Right ventricle myocardium superior (tissue), 1 donor: ENCODE results near the gene CACNA1E. TPM values are rescaled to one million over a fixed set of nuclear protein-coding genes. Genes with fewer than 3 reads are reported as not detected.
A peak's percentile ranks its signal among the peaks of the same experiment; 100 is the strongest.

Experiments used
- ATAC-seq: fragments of 200-7000 bp; cut with Tn5 transposase; one replicate; pipeline ENCODE4 v1.9.1; 2020; ENCODE audit warnings: mild to moderate bottlenecking; ENCODE audit not compliant: poor library complexity
- DNase-seq: peaks from one replicate; pipeline ENCODE4 v3.0.0-alpha.2; 2020
- intact Hi-C: fragments of 100-400 bp; cut with DNase I; formaldehyde crosslinking; loops from one replicate; pipeline ENCODE4 v1.11.2; 2022
- total RNA-seq: library from RNA; stranded (reverse); fragmentation: NEBNext Ultra II Directional; extraction: Animal tissue kit (Norgen Biotek cat#: 25700); gene quantifications from one replicate; pipeline ENCODE4 v1.2.1, GENCODE V29; 2021
- donor health status: DM: no; HTN: yes; CAD: no; lungs with severe emphysema.

The CACNA1E gene
- total RNA-seq, 1 donor from 2014 or later: 4.7 TPM

- ATAC-seq (no peak), DNase-seq (no peak)
- intact Hi-C loops: no loop called here
These were observed 65.2 kb downstream of the CACNA1E start for GRCh38 chr1:181548497-181548896.

DNA sequence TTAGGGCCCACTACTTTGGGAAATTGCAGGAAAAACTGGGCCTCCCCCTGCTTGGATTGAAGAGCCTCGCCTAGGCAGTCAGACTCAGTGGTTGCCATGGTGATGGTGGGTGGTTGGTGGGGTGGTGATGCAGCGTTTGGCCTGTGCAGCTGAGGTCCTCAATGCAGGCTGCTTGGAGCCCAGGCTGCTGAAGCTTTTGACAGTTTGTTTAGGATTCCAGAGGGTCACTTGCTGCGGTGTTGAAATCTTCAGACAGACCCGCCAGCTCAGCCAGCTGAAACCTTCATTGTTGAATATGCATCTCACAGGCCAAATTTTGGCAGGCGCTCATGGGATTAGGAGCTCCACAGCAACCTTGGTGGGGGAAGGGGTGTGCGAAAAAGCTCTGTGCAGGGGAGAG, 67.9 kb downstream of the CACNA1E start:
- intact Hi-C loops: no loop called here
- no peak for DNase-seq
- ATAC-seq: no peak

GRCh38 chr1:181551754-181552153, 68.4 kb downstream of the CACNA1E start:
- intact Hi-C loops: no loop called here
- ATAC-seq: no peak
- DNase-seq: no peak

DNA sequence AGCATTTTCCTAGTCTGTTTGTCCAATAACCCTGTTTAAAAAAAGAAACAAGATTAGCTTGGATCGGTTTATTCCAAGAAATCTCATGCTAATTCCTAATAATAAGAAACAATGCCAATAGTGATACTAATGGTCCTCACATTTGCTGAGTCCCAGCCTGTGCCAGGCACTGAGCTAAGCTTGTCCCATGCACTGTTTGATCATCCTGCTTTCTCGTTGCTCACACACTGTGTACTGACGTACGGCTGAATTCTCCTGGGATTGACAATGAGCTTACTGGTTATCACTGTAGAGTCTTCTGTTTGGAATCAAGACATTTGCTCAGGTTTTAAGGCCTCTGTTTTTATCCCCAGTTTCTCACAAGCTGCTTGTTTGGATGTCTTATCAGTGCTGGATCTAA, 71.1 kb downstream of the CACNA1E start:
- intact Hi-C loops: no loop called here
- DNase-seq (no peak), ATAC-seq (no peak)

- DNase-seq (no peak), ATAC-seq (no peak)
- intact Hi-C loops: no loop called here
These were observed 73.3 kb downstream of the CACNA1E start for GRCh38 chr1:181556631-181557030.

DNA sequence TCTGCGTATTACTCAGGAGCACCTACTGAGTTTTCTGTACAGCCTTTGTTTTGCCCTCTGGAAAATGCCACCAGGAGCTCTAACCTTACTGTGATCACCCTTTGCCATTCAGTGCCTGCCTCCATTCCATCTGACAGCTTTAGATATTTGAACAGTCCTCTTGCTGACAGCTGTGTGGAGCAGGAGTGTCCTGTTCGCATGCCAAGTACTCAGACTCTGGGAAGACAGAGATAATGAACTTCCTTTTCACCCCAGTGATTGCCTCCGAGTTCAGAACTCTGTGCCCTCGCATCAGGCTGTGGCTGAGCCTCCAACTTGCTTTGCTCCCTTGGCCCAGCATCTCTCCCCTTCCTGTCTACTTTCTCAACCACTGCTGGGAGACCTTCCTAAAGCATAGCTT, 74.0 kb downstream of the CACNA1E start:
- peak; percentile 56 for ATAC-seq
- intact Hi-C loops: no loop called here
- DNase-seq: no peak

DNA sequence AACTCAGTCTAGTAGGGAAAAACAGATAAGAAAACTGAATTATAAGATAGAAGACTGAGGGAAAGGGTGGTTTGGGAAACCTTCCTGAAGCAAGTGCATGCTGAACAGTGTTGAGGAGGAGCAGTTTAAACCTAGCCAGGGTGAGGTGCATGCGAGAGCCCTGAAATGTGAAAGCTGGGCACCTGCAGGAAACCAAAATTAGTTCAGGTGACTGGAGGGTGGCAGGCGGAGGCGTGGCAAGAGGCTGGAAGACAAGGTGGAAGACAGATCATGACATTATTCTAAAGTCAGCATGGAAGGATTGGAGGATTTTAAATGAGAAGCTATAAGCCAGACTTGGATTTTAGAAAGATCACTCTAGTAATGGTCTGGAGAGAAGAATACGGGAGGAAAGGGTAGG, 75.1 kb downstream of the CACNA1E start:
- ATAC-seq (no peak), DNase-seq (no peak)
- intact Hi-C loops: no loop called here

DNA sequence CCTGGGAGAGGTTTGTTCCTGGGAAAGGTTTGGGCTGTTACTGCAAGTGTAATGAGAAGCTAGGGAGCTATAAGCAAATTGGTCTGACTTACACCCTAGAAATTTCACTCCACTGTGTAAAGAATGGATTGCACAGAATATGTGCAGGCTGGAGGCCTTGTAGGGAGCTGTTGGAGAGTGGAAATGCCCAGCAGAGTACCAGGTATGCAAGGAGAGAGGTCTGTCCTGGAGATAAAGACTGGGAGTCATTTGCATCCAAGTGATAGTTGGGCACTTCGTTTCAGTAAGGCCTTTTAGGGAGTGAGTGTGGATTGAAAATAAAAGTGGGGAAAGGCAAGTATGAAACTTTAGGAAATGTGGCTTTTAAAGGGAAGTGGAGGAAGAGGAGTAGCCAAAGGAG, 75.8 kb downstream of the CACNA1E start:
- no peak for DNase-seq
- intact Hi-C loops: no loop called here
- ATAC-seq: no peak

DNA sequence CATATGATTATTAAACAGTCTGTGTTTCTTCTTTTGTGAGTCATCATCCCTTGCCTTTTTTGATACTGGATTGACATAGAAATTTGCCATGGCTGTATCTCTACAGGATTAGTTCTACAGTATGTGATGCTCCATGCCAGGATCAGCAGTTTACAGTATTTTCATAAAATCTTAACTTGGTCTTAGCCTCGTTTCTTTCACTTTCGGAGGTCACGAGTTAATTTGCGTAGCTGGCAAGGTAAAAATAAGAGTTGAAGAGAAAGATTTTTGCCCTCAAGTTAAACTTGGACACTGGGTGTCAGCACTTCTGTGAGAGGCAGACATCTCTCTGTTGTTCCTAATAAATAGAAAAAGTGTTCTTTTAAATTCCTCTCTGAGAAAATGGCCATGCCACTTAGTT, 79.1 kb downstream of the CACNA1E start:
- DNase-seq: no peak
- ATAC-seq: no peak
- intact Hi-C loops: no loop called here

- intact Hi-C loops: no loop called here
- no peak for ATAC-seq
- no peak for DNase-seq
These were observed 85.4 kb downstream of the CACNA1E start for GRCh38 chr1:181568736-181569135.

GRCh38 chr1:181577475-181577874, 94.2 kb downstream of the CACNA1E start:
- intact Hi-C loops: no loop called here
- DNase-seq (no peak), ATAC-seq (no peak)

DNA sequence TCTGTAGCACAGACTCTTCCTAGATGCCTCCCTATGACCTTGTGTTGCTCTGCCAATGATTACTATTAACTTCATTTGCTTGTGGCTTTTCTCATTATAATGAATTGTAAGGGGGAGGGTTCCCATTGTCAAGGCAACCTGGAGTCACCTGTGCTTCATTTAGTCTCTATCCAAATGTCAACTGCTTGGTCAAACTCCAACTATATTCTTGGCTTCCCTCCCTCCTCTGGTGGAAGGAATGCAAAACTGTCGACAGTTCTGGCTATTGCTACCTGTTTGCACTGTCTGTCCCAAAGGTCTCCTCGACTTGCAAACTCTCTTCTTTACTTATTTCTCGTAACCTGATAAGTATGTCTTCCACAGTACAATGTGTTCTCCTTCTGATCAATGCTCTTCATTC, 100.3 kb downstream of the CACNA1E start:
- DNase-seq (no peak), ATAC-seq (peak; percentile 55)
- intact Hi-C loops: no loop called here

DNA sequence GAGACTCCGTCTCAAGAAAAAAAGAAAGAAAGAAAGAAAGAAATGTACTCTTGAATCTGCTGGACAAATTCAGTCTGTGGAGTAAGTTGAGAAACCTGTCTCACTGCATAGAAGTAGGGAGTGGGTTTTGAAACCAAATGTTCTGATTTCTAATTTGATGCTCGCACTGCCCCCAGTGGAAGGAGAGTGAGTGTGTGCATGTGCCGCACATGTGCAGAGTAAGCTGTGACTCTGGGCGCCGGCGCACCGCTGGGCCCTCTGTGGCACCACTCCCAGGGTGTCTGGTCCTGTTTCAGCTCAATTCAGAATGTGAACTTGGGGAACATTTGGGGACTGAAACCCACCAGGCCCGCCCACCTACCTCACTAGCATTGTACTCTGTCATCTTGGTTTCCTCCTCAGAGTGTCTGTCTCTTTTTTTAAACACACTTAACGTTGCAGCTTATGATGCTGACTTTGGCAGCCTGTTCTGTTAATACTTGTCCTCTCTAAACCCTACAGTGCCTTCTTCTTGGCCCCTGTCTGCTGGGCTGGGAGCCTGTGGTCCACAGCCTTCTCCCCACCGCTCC, 104.6 kb downstream of the CACNA1E start:
- intact Hi-C loops: no loop called here
- no peak for DNase-seq
- ATAC-seq: no peak

DNA sequence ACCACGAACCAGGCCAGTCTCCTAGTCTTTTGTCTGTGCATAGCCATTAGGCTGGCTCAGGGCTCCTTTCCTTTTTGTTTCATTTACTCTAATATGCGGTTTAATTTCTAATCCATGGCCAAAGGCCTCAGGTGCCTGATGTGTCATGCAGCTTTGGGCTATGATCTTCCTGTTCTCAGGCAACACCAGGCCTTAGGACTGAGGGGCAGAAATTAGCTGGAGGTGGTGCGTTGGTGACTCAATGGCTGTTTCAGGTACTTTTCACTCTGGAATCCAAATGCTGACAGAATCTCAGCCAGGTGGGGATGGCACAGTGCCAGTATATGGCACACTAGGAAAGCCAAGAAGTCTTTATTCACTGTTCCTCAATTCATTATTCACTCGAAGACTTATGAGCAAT, 105.3 kb downstream of the CACNA1E start:
- intact Hi-C loops: no loop called here
- ATAC-seq: no peak
- no peak for DNase-seq

- intact Hi-C loops: no loop called here
- ATAC-seq (no peak), DNase-seq (no peak)
These were observed 109.0 kb downstream of the CACNA1E start for GRCh38 chr1:181592255-181592859.

- ATAC-seq (no peak), DNase-seq (no peak)
- intact Hi-C loops: no loop called here
These were observed 109.7 kb downstream of the CACNA1E start for GRCh38 chr1:181593042-181593441.

GRCh38 chr1:181594553-181594952, 111.2 kb downstream of the CACNA1E start:
- intact Hi-C loops: no loop called here
- ATAC-seq (no peak), DNase-seq (no peak)

DNA sequence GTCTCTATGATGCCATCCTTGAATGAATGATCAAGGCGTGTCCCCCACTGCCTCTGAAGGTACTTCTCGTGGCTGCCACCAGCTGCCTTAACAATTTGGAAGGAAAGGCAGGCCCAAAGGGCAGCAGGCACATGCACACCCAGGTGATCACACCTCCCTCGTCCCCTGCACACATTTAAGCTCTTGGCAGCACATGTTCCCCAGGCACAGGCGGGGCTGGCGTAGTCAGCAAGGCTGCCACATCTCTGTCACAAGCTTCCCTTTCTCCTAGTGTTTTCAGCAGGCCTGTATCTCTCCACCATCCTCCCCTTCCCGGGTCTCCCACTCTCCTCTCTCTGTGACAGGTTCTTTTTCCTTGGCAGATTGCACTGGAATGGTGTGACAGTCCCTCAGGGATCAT, 111.9 kb downstream of the CACNA1E start:
- ATAC-seq (no peak), DNase-seq (no peak)

DNA sequence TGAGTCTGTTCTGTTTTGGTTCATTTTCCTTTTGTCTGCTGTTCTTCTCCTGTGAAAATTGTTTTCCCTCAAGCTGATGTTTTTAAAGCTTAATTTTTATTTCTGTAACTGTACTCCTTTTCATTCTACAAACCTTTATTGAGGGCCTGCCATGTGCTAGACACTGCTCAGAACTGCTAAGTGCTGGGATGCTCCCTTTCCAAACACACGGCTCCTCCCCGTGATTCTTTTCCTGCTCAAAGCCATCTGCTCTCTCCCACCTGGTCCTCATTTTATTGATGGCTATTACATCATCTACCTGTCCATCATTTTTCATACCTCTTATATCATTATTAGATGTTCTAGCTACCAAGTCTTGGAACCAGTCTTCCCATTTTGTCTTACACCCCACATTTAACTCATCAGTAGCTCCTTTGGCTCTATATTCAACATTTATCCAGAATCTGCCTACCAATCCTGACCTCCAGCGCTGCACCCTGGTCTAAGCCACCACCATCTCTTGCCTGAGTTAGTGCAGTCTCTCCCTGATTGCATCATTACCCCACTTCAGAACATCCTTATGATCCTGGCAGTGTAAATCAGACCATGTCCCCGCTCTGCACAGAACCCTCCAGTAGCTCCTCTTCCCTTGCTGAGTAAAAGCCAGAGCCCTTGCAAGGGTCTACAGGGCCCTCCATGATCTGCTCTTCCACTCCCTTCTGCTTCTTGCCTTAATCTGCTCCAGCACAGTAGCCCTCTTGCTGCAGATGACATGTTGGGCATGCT, 118.1 kb downstream of the CACNA1E start:
- DNase-seq (no peak), ATAC-seq (no peak)
- intact Hi-C loops: no loop called here

More for the DNA sequence above, 111.9 kb downstream of the CACNA1E start:
- intact Hi-C loops: no loop called here

DNA sequence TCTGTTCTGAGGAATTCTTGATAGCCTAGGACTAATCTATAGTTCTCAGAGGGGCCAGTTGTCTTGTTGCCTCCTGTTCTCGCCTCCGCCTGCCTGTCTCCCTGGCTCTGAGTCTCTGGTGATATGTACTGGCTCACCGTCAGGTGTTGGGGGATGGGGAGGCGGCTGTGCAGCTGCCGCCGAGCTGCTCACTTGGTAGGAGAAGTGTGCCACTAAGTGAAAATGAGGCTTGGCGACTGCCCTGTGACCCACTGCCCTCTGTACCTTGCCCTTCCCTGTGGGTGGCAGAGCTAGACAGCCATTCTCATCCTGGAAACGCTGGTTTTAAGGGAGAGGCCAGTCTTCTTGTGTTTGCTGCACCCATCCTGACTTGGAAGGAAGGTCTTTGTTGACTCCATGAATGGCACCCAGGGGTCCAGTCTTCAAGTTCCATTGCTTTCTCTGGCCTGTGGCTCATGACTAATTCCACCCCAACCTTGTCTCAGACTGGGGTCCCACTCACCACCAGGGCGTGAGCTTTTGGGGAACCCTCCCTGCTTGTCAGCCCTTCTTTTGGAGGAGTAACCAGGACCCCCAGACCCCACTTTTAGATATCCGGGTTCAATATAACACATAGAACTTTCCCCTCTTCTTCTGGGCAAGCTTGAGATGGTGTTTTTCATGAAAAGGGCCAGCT, 120.6 kb downstream of the CACNA1E start:
- no peak for ATAC-seq
- DNase-seq: no peak
- intact Hi-C loops: no loop called here
